T47D (cell line): ENCODE data around the gene RBMS1.

Experiments
- DNase-seq, 2 experiments: peaks; one replicate each; pipeline versions ENCODE4 v3.0.0 to v3.0.0-alpha.2; 2011 to 2012; ENCODE audit warnings: low read depth in 1 of 2, low spot score in 1 of 2
- JUND ChIP-seq: IDR thresholded peaks from 2 replicates; pipeline ENCODE4 v1.6.1; 2012; ENCODE audit warnings: low read depth
- in situ Hi-C: cut with HindIII; loops from 2 replicates; pipeline ENCODE4 v1.10.0; 2016; ENCODE audit warnings: low sequenced_read_pairs, low pct_unique_long_range_greater_than_20kb

The RBMS1 gene

DNA sequence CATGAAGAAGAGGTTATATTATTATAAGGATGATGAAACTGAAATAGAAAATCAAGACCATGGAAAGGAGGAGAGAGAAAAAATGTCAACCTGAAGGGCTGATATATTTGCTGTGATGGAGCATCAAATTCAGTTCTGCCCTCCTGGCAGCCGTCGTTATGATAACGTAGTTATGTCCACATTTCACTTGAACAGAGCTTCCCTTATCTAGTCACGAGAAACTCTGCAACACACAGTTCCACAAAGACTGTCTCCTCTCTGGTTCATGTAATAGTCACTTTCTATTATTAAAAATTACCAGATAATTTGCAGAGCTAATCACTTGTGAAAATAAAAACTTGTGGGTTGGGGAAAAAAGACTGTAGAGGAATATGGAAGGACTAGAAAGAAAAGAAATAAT lies 19.5 kb upstream of the RBMS1 start:
- no peak for DNase-seq
- TF ChIP-seq JUND: no peak
- in situ Hi-C loops: no loop called here

DNA sequence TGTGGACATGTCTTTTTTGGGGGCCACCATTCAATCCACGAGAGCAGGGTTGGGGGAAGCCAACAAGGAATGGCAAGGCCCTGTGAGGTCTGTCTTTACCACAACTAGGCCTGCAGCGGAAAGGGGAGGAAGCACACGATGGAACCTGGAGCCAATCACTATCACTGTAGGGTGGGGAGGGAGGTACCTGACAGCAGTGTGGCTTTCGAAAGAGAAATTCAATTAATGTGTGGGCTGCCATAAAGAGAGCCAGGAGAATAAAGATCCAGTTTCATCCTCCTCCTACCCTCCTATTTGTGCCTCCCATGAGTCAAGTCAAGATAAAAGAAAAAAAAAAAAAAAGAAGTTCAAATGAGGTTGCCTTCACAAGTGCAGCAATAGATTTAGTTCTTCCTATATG lies 18.9 kb upstream of the RBMS1 start:
- DNase-seq: no peak
- in situ Hi-C loops: no loop called here
- no peak for TF ChIP-seq JUND

DNA sequence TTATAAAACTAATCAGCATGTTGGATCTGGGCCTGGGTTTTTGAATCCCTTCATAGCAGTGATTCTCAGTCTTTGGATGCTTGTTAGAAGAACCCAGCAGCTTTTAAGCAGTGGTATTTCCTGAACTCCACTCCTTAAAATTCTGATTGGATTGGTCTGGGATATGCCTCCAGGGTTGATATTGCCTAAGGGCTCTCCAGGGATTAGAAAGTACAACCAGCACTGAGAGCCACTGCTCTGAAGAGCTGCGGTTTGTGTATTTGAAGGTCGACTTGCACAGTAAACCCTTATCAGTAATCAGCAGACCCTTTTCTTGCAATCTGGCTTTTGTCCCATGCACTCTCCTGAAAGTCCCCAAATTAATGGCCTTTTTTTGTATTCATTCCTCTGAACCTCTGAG lies 17.0 kb upstream of the RBMS1 start:
- in situ Hi-C loops: no loop called here
- no peak for TF ChIP-seq JUND
- DNase-seq: no peak

DNA sequence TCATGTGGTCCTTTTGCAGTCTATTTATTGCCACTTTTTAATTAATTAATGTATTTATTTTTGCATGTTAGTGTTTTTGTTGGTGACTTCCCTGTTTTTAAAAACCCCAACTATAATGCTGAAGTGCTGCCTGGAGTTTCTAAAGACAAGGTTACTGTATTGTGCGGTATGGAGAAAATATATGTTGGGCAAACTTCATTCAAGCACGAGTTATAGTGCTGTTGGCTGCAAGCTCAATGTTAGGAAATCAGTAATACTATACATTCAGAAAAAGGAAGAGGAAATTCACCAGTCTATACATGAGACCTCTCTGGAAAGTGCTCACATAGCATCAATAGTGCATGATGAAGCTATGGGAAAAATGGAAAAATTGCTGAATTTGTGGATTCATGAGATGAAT lies 15.4 kb upstream of the RBMS1 start:
- no peak for DNase-seq
- TF ChIP-seq JUND: no peak
- in situ Hi-C loops: no loop called here

DNA sequence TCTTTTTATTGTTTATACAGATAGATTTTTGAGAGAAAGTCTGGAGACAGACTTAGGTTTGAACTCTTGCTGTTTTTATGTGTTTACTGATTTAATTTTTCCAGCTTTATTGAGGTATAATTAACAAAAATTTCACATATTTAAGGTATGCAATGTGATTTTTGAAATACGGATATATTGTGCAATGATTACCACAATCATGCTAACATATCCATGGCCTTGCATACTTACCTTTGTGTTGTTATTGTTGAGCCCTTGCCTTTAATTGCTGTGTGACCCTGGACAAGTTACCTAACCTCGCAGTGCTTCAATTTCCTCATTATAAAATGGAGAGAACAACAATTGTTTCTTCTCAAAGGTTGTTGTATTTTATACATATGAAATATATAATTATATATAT lies 13.9 kb upstream of the RBMS1 start:
- in situ Hi-C loops: no loop called here
- no peak for DNase-seq
- no peak for TF ChIP-seq JUND

DNA sequence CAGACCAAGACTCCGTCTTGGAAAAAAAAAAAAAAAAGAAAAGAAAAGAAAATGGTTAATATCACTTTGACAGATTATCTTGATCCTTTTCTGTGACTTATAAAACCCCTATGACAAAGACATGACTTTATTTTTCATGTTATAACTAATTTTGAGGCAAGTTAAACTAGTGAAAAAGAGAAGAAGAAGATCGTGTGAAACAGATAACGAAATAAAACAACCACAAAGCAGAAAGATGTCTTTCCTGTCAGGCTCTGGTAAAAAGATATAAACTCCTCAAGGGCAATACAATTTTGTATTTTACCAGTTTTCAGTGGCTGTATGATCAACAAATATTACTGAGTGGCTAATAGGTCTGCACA lies 13.4 kb upstream of the RBMS1 start:
- in situ Hi-C loops: no loop called here
- no peak for TF ChIP-seq JUND

DNA sequence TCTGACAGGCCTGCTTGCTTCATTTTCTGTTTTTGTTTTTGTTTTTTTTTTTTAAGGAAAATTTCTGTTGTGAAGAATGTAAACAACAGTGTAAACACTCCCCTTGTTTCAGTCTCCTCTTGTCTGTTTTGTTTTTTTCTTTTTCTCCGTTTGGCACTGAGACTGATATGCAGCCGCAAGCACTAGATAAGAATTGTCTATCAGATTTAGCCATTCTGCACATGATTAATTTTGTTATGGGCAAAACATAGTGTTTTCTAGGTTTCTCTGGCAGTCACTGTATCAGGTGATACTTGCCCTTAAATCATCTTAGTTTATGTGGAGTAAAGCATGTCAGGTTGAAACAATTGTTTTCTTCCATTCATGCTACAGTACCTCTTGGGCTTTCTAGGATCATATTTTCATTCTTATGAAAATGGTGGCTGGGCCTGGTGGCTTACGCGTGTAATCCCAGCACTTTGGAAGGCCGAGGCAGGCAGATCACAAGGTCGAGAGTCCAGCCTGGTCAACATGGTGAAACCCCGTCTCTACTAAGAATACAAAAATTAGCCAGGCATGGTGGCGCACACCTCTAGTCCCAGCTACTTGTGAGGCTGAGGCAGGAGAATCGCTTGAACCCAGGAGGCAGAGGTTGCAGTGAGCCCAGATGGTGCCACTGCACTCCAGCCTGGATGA lies 12.9 kb upstream of the RBMS1 start:
- TF ChIP-seq JUND: no peak
- no peak for DNase-seq
- in situ Hi-C loops: no loop called here

More for the DNA sequence above, 13.4 kb upstream of the RBMS1 start:
- DNase-seq: no peak

DNA sequence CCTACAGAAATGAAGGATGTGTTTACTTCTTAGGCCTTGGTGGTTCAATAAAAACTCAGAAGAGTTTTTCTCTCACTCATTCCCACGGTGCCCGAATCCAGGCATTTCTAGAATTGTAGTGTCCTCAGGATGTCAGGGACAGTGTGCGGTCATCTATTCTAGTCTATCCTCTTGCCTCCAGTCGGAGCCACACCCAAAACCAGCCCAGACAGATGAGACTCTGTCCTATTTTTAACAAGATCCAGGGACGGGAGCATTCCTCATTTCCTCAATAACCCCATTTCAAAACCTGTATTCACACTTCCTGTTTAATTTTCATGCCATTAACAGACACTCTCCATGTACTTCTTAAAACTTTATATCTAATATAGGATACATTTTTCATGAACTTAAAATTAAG lies 11.6 kb upstream of the RBMS1 start:
- DNase-seq: no peak
- in situ Hi-C loops: no loop called here
- no peak for TF ChIP-seq JUND

DNA sequence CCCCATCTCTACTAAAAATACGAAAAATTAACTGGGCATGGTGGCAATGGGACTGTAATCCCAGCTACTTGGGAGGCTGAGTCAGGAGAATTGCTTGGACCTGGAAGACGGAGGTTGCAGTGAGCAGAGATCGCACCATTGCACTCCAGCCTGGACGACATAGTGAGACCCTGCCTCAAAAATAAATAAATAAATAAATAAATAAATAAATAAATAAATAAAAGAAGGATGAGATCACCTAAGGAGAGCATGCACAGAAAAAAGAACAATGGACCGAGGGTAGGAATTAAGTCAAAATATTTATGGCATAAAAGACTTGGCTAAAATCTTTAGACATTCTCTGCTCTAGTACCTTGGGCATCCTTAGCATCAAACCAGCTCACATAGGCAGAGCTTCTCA lies 8.9 kb upstream of the RBMS1 start:
- in situ Hi-C loops: no loop called here
- no peak for DNase-seq
- no peak for TF ChIP-seq JUND

DNA sequence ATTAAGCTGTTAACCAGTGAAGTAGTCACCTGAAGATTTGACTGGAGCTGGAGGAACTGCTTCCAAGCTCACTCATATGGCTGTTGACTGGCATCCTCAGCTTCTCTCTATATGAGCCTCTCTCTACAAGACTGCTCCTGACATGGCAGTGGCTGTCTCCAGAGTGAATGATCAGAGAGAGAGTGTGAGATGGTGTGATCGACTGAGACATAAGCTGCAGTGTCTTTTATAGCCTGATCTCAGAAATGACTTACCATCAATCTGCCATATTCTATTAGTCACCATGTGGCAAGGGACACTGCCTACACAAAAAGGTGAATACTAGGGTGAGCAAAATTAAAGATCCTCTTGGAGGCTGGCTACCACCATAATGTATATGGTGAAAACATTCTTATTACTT lies 7.8 kb upstream of the RBMS1 start:
- DNase-seq: no peak
- no peak for TF ChIP-seq JUND
- in situ Hi-C loops: no loop called here

DNA sequence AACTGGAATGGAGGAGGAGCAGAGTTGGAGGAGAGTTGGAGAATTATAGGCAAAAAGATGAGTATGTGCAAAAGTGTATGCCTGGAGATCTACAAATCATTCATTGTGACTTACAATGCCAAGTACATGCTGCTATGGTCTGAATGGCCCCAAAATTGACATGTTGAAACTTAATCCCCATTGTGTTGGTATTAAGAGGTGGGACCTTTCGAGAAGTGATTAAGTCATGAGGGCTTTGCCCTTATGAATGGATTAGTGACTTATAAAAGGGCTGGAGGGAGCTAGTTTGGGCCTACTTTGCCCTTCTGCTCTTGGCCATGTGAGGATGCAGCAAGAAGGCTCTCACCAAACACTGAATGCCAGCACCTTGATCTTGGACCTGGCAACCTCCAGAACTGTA lies 6.3 kb upstream of the RBMS1 start:
- no peak for DNase-seq
- no peak for TF ChIP-seq JUND
- in situ Hi-C loops: no loop called here

DNA sequence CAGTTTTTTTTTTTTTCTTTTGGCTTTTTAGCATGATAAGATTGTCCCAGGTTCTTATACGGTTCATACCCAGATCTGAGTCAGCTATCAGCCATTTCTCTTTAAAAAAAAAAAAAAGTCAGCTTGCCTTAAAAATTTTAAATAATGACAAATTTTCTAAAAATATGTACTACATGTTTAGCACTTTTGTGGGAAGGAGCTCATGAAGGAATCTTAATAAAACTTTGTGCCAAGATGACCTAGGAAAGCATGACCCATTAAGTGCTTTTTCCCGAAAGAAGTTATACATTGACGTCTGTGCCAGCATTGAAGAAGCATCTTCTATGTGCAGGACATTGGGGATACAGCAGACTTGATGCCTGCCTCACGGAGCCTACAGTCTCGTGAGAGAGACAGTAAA lies 4.5 kb upstream of the RBMS1 start:
- in situ Hi-C loops: no loop called here
- TF ChIP-seq JUND: no peak
- no peak for DNase-seq

DNA sequence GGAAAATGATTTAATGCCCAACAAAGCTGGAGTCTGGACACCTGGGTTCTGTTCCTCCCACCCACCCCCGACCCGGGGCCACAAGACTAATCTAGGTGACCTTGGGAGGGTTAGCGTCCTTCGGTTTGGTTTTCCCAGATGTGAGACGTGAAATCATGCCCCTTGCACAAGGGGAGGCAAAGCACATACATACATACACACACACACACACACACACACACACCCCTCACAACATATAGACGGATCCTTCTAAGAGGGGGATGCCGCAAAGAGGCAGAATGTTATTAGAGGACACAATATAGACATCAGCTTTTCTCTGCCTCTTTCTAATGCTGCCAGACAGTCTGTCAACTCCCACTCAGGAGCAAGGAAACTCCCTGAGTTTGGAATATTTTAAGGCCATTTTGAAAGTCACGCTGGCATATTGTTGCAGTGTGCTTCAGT lies 616 bp upstream of the RBMS1 start:
- DNase-seq: no peak
- no peak for TF ChIP-seq JUND
- in situ Hi-C loops: no loop called here
